H1 (cell line): Measurements from ENCODE around the gene TOMM6.

Experiments
- EP300 ChIP-seq, 2 experiments: IDR thresholded peaks; 1 replicate in 1 of 2; 2 replicates in 1 of 2; pipeline ENCODE4 v1.6.1; 2011 to 2012; ENCODE audit warnings: low read depth in 2 of 2, low read length in 2 of 2, mild to moderate bottlenecking in 2 of 2, borderline replicate concordance in 1 of 2, inconsistent platforms in 1 of 2, moderate library complexity in 1 of 2
- FOSL1 ChIP-seq: IDR thresholded peaks from 2 replicates; pipeline ENCODE4 v1.6.1; 2011; ENCODE audit warnings: mild to moderate bottlenecking, low read depth, low read length, moderate library complexity; ENCODE audit not compliant: insufficient read depth

DNA sequence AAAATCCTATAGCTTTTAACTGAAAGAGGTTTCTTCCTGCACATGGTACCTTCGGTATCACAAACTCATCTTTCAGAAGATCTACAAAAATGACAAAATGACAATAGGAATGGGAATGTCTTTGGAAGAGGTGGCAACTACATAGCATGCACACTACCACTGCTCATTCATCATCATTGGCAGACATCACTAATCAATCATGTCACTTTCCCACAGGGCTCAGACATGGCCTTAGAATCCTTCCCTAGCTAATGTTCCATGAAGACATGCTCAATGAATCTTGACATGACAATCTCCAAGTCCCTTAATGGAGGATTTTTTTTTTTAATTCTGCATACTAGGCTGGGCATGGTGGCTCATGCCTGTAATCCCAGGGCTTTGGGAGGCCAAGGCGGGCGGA, 37.1 kb upstream of the TOMM6 start:
- no peak for TF ChIP-seq EP300 (IDR thresholded peaks at IDR 0.05; ENCODE audit: borderline replicate concordance in 1 of 2, low read depth in 2 of 2, low read length in 2 of 2)
- no peak for TF ChIP-seq FOSL1
